ENCODE results near the gene CAMSAP3. TPM values are rescaled to one million over a fixed set of nuclear protein-coding genes. Genes with fewer than 3 reads are reported as not detected.
A peak's percentile ranks its signal among the peaks of the same experiment; 100 is the strongest.

The CAMSAP3 gene
- polyA plus RNA-seq, 1 of the 3 experiments (the other 2 are of a cell fraction): 0.08 TPM

DNA sequence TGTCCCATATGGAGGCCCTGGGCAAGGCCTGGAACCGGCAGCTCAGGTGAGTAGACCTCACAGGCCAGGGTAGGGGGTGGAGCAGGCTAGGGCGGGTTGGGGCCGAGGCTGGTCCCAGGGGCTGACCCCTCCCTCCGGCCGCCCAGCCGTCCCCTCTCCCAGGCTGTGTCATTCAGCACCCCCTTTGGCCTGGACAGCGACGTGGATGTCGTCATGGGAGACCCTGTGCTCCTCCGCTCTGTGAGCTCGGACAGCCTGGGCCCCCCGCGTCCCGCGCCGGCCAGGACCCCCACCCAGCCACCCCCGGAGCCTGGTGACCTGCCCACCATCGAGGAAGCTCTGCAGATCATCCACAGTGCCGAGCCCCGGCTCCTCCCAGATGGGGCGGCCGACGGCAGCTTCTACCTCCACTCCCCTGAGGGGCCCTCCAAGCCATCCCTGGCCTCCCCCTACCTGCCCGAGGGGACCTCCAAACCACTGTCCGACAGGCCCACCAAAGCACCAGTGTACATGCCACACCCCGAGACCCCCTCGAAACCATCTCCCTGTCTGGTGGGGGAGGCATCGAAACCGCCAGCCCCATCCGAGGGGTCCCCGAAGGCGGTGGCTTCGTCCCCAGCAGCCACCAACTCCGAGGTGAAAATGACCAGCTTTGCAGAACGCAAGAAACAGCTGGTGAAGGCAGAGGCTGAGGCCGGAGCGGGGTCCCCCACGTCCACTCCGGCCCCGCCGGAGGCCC is 16.0 kb downstream of the CAMSAP3 start:
- WGBS (ENCODE audit: low lambda C conversion rate): 75% methylated on average over 7 of the region's 41 CpGs
- CTCF ChIA-PET: interaction anchor here (1.4 kb wide), 1 partner anchor 43 kb away, joined by 3 read pairs; no protein-coding TSS in a partner anchor

More for the DNA sequence above, 16.0 kb downstream of the CAMSAP3 start:
- Histone ChIP-seq H3K36me3 (replicated peaks in 1 of 2; ENCODE audit: control insufficient read depth in 1 of 2, insufficient read depth in 2 of 2, low read length in 1 of 2) (no peaks in the 10 kb centered on the region), H3K4me3 (ENCODE audit: low read depth in 2 of 2, low read length in 1 of 2) (no peak overlapping the region), H3K27ac (ENCODE audit: low read depth in 2 of 2, low read length in 1 of 2) (no peak overlapping the region), H3K9ac (no peak overlapping the region), H3K9me3 (no peaks in the 10 kb centered on the region), H3K4me2 (no peak overlapping the region), H4K20me1 (ENCODE audit: insufficient read depth) (no peaks in the 10 kb centered on the region), H3K9me2 (no peaks in the 10 kb centered on the region), H3K79me2 (ENCODE audit: insufficient read depth) (no peaks in the 10 kb centered on the region), H3F3A (replicated peaks; ENCODE audit: insufficient read depth) (no peaks in the 10 kb centered on the region), H3K27me3 (ENCODE audit: insufficient read depth) (no peaks in the 10 kb centered on the region), H2AFZ (ENCODE audit: low read depth) (no peak overlapping the region), H3K4me1 (ENCODE audit: control insufficient read depth in 1 of 2, insufficient read depth in 2 of 2, low read depth in 1 of 2, low read length in 1 of 2) (peaks cover 0 to 2% of the 10 kb centered on the region in 2 experiments; a peak in 1 of 4 replicates)
- no peak for DNase-seq
- peak; percentile 88 for TF ChIP-seq REST (IDR thresholded peaks at IDR 0.05; ENCODE audit: low read depth, low read length)
- TF ChIP-seq ELF1 (IDR thresholded peaks at IDR 0.05): no peak
- TF ChIP-seq, protein P1, sequence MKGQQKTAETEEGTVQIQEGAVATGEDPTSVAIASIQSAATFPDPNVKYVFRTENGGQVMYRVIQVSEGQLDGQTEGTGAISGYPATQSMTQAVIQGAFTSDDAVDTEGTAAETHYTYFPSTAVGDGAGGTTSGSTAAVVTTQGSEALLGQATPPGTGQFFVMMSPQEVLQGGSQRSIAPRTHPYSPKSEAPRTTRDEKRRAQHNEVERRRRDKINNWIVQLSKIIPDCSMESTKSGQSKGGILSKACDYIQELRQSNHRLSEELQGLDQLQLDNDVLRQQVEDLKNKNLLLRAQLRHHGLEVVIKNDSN (IDR thresholded peaks at IDR 0.05; ENCODE audit: borderline replicate concordance, low read depth): no peak
- TF ChIP-seq, protein P2, sequence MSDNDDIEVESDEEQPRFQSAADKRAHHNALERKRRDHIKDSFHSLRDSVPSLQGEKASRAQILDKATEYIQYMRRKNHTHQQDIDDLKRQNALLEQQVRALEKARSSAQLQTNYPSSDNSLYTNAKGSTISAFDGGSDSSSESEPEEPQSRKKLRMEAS (IDR thresholded peaks at IDR 0.05; ENCODE audit: low read depth): no peak
- POLR2A ChIA-PET: interaction anchor here (1.2 kb wide), 1 partner anchor 15 kb away, joined by 3 read pairs; no protein-coding TSS in a partner anchor

All from SK-N-SH (cell line).